K562 (cell line): Measurements from ENCODE around the gene PDGFA. TPM values are rescaled to one million over a fixed set of nuclear protein-coding genes. Genes with fewer than 3 reads are reported as not detected.
A peak's percentile ranks its signal among the peaks of the same experiment; 100 is the strongest.

Source experiments
- ATAC-seq: fragments of 200-7000 bp; cut with Tn5 transposase; 3 replicates; pipeline ENCODE4 v1.9.1; 2020; ENCODE audit warnings: moderate library complexity
- BruUV-seq: library from RNA; stranded (reverse); fragments of 400-500 nt; replicated peaks from 2 replicates; lab custom pipeline; 2021; lab: Mats Ljungman, UMichigan
- CTCF ChIA-PET: fragments of 300-600 bp; formaldehyde crosslinking; extraction: SDS; loops from one replicate; lab custom pipeline; 2021; ENCODE audit warnings: low intra/inter-chr PET ratio; lab: Yijun Ruan, JAX
- POLR2A ChIA-PET: fragments of 300-600, 350-650 bp; sonication (Branson Sonifier 250); formaldehyde crosslinking; extraction: SDS; loops from one replicate; lab custom pipeline; 2021; ENCODE audit warnings: antibody characterized with exemption, inconsistent platforms; lab: Yijun Ruan, JAX
- DNase-seq, 4 experiments: peaks; one replicate each; pipeline versions ENCODE4 v3.0.0 to v3.0.0-alpha.2; 2011 to 2018; ENCODE audit warnings: low spot score in 3 of 4, mixed read lengths in 3 of 4; ENCODE audit errors: extremely low read depth in 1 of 4
- FAIRE-seq: peaks from 2 replicates; lab custom pipeline; 2011; peaks lifted over from hg19 to GRCh38; lab: Jason Lieb, UNC
- H2AFZ ChIP-seq: 2 replicates; pipeline ENCODE4 v1.6.0; 2011; ENCODE audit warnings: low read depth, low read length, control low read depth, inconsistent platforms
- H3K27ac ChIP-seq: fragments of 200-600 bp; 3 replicates; pipeline ENCODE4 v1.8.0; 2011; ENCODE audit warnings: low read depth, mild to moderate bottlenecking, control low read depth, inconsistent platforms, low read length, moderate library complexity, mixed read lengths; ENCODE audit errors: extremely low read depth
- H3K27me3 ChIP-seq, 2 experiments: fragments of 300-600 bp in 1 of 2; 2 replicates in 1 of 2; 3 replicates in 1 of 2; pipeline versions ENCODE4 v1.6.0 to v1.8.0; 2011; ENCODE audit warnings: inconsistent platforms in 2 of 2, low read length in 2 of 2, mild to moderate bottlenecking in 1 of 2, mixed read lengths in 1 of 2, moderate library complexity in 1 of 2; ENCODE audit not compliant: control insufficient read depth in 2 of 2, insufficient read depth in 2 of 2
- H3K36me3 ChIP-seq: fragments of 300-600 bp; 3 replicates; pipeline ENCODE4 v1.8.0; 2011; ENCODE audit warnings: mild to moderate bottlenecking, low read length, inconsistent platforms; ENCODE audit not compliant: control insufficient read depth, insufficient read depth
- H3K4me1 ChIP-seq, 2 experiments: fragments of 200-600 bp in 1 of 2; replicated peaks in 1 of 2; 2 replicates in 1 of 2; 3 replicates in 1 of 2; pipeline versions ENCODE4 v1.5.1 to v1.8.0; 2011; ENCODE audit warnings: inconsistent platforms in 2 of 2, low read length in 2 of 2, mild to moderate bottlenecking in 1 of 2, mixed read lengths in 1 of 2, moderate library complexity in 1 of 2; ENCODE audit not compliant: control insufficient read depth in 2 of 2, insufficient read depth in 2 of 2
- H3K4me2 ChIP-seq: 2 replicates; pipeline ENCODE4 v1.6.1; 2011; ENCODE audit warnings: low read length, control low read depth, inconsistent platforms, mixed read lengths; ENCODE audit not compliant: insufficient read depth
- H3K4me3 ChIP-seq: fragments of 200-600 bp; sonication (generic), shearing (Covaris generic); 2 replicates; pipeline ENCODE4 v1.5.1; 2016; ENCODE audit warnings: control low read depth, inconsistent platforms
- H3K79me2 ChIP-seq: fragments of 200-600 bp; 3 replicates; pipeline ENCODE4 v1.8.0; 2011; ENCODE audit warnings: low read length, inconsistent platforms; ENCODE audit not compliant: control insufficient read depth, insufficient read depth
- H3K9ac ChIP-seq, 2 experiments: 2 replicates each; pipeline versions ENCODE4 v1.6.0 to v1.6.1; 2011; ENCODE audit warnings: low read depth in 2 of 2, low read length in 2 of 2, control low read depth in 1 of 2, inconsistent platforms in 1 of 2, mild to moderate bottlenecking in 1 of 2, mixed read lengths in 1 of 2; ENCODE audit not compliant: insufficient read depth in 1 of 2
- H3K9me1 ChIP-seq: one replicate; pipeline ENCODE4 v1.6.0; 2011; ENCODE audit warnings: inconsistent platforms, mild to moderate bottlenecking, low read length, moderate library complexity; ENCODE audit not compliant: control insufficient read depth, insufficient read depth
- H3K9me3 ChIP-seq: replicated peaks from 2 replicates; pipeline ENCODE4 v1.5.1; 2011; ENCODE audit warnings: low read depth, low read length, inconsistent platforms; ENCODE audit not compliant: control insufficient read depth, insufficient read depth
- H4K20me1 ChIP-seq: replicated peaks from 2 replicates; pipeline ENCODE4 v1.6.1; 2011; ENCODE audit warnings: low read length, inconsistent platforms, mixed read lengths; ENCODE audit not compliant: control insufficient read depth, insufficient read depth
- ARID2 ChIP-seq: fragments of 450-650 bp; IDR thresholded peaks from 2 replicates; pipeline ENCODE4 v1.6.1; 2017; ENCODE audit warnings: antibody characterized with exemption, mild to moderate bottlenecking
- ETS1 ChIP-seq: conservative IDR thresholded peaks from 2 replicates; pipeline ENCODE4 v1.6.1; 2011; ENCODE audit warnings: low read depth, mild to moderate bottlenecking, low read length; ENCODE audit not compliant: control insufficient read depth
- ID3 ChIP-seq, 2 experiments: fragments of 250-450 bp in 1 of 2; fragments of 450-650 bp in 1 of 2; sonication (Bioruptor Pico) in 1 of 2; IDR thresholded peaks; 2 replicates each; pipeline versions ENCODE4 v1.6.1 to v1.8.0; 2016 to 2021; ENCODE audit warnings: mild to moderate bottlenecking in 2 of 2, moderate library complexity in 2 of 2, missing compliant biosample characterization in 1 of 2, missing genetic modification characterization in 1 of 2
- MCM2 ChIP-seq: fragments of 450-650 bp; IDR thresholded peaks from 2 replicates; pipeline ENCODE4 v1.6.1; 2017; ENCODE audit warnings: low read depth, mild to moderate bottlenecking
- MNT ChIP-seq, 2 experiments: fragments of 450-650 bp; conservative IDR thresholded peaks; 2 replicates each; pipeline ENCODE4 v1.6.1; 2017; ENCODE audit warnings: mild to moderate bottlenecking in 2 of 2, moderate library complexity in 2 of 2
- STAT5B ChIP-seq: fragments of 250-450 bp; sonication (Bioruptor Pico); IDR thresholded peaks from 2 replicates; pipeline ENCODE4 v1.8.0; 2021; ENCODE audit warnings: mild to moderate bottlenecking, inconsistent platforms
- TCF3 ChIP-seq: sonication (generic); formaldehyde crosslinking; IDR thresholded peaks from 2 replicates; pipeline ENCODE4 v1.4.0; 2020; ENCODE audit warnings: mild to moderate bottlenecking, missing genetic modification reagents
- WGBS: fragments of 100-300 bp; shearing (Covaris generic); methylation state at CpG from one replicate; pipeline ENCODE4 v1.1.6; 2016; ENCODE audit warnings: low coverage, mixed read lengths; ENCODE audit not compliant: insufficient coverage; ENCODE audit errors: missing lambda C conversion rate; 5-methylcytosine and 5-hydroxymethylcytosine counted together
- in situ Hi-C: fragments of 300-500 bp; cut with MboI; formaldehyde crosslinking; loops from 4 replicates; pipeline ENCODE4 v1.15.0; 2018; ENCODE audit warnings: inconsistent platforms, mixed read lengths
- intact Hi-C: fragments of 100-400 bp; cut with micrococcal nuclease; formaldehyde crosslinking; loops from 2 replicates; pipeline ENCODE4 v1.14.2; 2022
- polyA plus RNA-seq, 8 experiments: library from polyadenylated mRNA; depleted of rRNA in 4 of 8; stranded (reverse) in 5 of 8; unstranded in 3 of 8; fragments of >200 nt; fragmentation: Nextera tagmentation in 2 of 8; fragmentation: Illumina TruSeq in 1 of 8; extraction: Ambion mirVana in 2 of 8; extraction: Trizol in 1 of 8; gene quantifications; 2 replicates each; pipeline versions ENCODE4 v1.2.1 to v1.2.3, GENCODE V29; 2011 to 2014; ENCODE audit warnings: inconsistent platforms in 1 of 8, missing spikeins in 1 of 8
- total RNA-seq, 7 experiments: library from RNA; depleted of rRNA in 6 of 7; stranded (reverse); fragments of >200 nt in 6 of 7; fragmentation: Illumina TruSeq in 2 of 7; extraction: Trizol in 2 of 7; gene quantifications; 2 replicates each; pipeline versions ENCODE4 v1.2.1 to v1.2.3, GENCODE V29; 2011 to 2021; ENCODE audit warnings: low replicate concordance in 1 of 7

Gene PDGFA
- total and polyA plus RNA-seq, 9 of the 15 experiments (the other 6 are each of a cell fraction or from before 2014, with no cell fraction given): 2.5 to 10.2 (median 4.6) TPM

GRCh38 chr7:486216-486743 is 33.4 kb downstream of the PDGFA start (continued):
- TF ChIP-seq ID3 (CRISPR knock-in tag; IDR thresholded peaks at IDR 0.05) (no peak), ID3 (tag; IDR thresholded peaks at IDR 0.05) (no peak)

GRCh38 chr7:485188-486081 is 34.2 kb downstream of the PDGFA start:
- FAIRE-seq: no peak
- Histone ChIP-seq H3K4me1 (peaks cover 15 to 32% of the 10 kb centered on the region in 2 experiments), H3K36me3 (no peaks in the 10 kb centered on the region), H2AFZ (peak overlapping the region; percentile 44; the same call in 1 of the 2 replicates), H3K9me3 (no peaks in the 10 kb centered on the region), H4K20me1 (no peaks in the 10 kb centered on the region), H3K4me3 (no peak overlapping the region), H3K27me3 (peaks cover 8 to 20% of the 10 kb centered on the region in 2 experiments; a peak in 4 of 5 replicates), H3K27ac (no peak overlapping the region), H3K79me2 (no peaks in the 10 kb centered on the region), H3K4me2 (no peak overlapping the region), H3K9me1 (no peaks in the 10 kb centered on the region), H3K9ac (peak overlapping the region in 1 of 2 experiments; percentile 56; a peak in 2 of 4 replicates)
- no TSS peak for BruUV-seq
- ChIA-PET POLR2A (interaction anchor here (1.1 kb wide), 1 partner anchor 12 kb away, joined by 4 read pairs; no protein-coding TSS in a partner anchor), CTCF (interaction anchor here (0.5 kb wide), 1 partner anchor 912 kb away, joined by 3 read pairs; no protein-coding TSS in a partner anchor)
- peak; percentile 62 for ATAC-seq
- peak in 2 of 4 experiments; percentile 58 to 60 for DNase-seq
- intact Hi-C loops: no loop called here
- in situ Hi-C loops: no loop called here
- 4% methylated on average over 24 of the region's 25 CpGs for WGBS
- no peak for TF ChIP-seq ARID2
- peak in 1 of 2 experiments; percentile 39; a peak in 1 of 4 replicates for TF ChIP-seq MNT (conservative IDR thresholded peaks at IDR 0.05)
- TF ChIP-seq MCM2: no peak
- no peak for TF ChIP-seq ETS1
- TF ChIP-seq TCF3: peak; percentile 15; the same call in 1 of the 2 replicates
- TF ChIP-seq STAT5B (CRISPR knock-in tag): no peak
